Measurements from ENCODE around the gene LMAN2.

GRCh38 chr5:177362292-177362609, 10.8 kb upstream of the LMAN2 start:
- TF ChIP-seq CTCF (IDR thresholded peaks at IDR 0.05; ENCODE audit: low read length) (no peak), EZH2 (optimal IDR thresholded peaks at IDR 0.05; ENCODE audit: low read depth, low read length) (no peak), EZH2phosphoT487 (IDR thresholded peaks at IDR 0.05; ENCODE audit: low read length) (no peak)
